IMR-90 (cell line): ENCODE measurements around the gene CLTCL1. TPM values are rescaled to one million over a fixed set of nuclear protein-coding genes. Genes with fewer than 3 reads are reported as not detected.

Source experiments
- ATAC-seq: fragments of 200-7000 bp; cut with Tn5 transposase; 2 replicates; pipeline ENCODE4 v1.9.1; 2020; ENCODE audit warnings: low read depth, mild to moderate bottlenecking, moderate library complexity
- BruUV-seq: library from RNA; stranded (reverse); fragments of 400-500 nt; replicated peaks from 2 replicates; lab custom pipeline; 2021; lab: Mats Ljungman, UMichigan
- CTCF ChIA-PET: fragments of 300-600 bp; formaldehyde crosslinking; extraction: SDS; loops from one replicate; lab custom pipeline; 2021; ENCODE audit warnings: antibody characterized with exemption; lab: Yijun Ruan, JAX
- POLR2A ChIA-PET: fragments of 300-600 bp; sonication (Branson Sonifier 250); formaldehyde crosslinking; loops from one replicate; lab custom pipeline; 2022; ENCODE audit warnings: antibody characterized with exemption; ENCODE audit not compliant: unreplicated experiment; lab: Charles Lee
- DNase-seq: peaks from one replicate; pipeline ENCODE4 v3.0.0; 2013
- H2AFZ ChIP-seq: replicated peaks from 2 replicates; pipeline ENCODE3; 2013; ENCODE audit warnings: low read length, mild to moderate bottlenecking; ENCODE audit not compliant: poor library complexity
- H2AK5ac ChIP-seq: 2 replicates; pipeline ENCODE4 v1.6.1; 2013; ENCODE audit warnings: low read depth, low read length, inconsistent platforms
- H2AK9ac ChIP-seq: replicated peaks from 2 replicates; pipeline ENCODE3; 2013; ENCODE audit warnings: mild to moderate bottlenecking, low read depth, low read length, moderate library complexity; ENCODE audit not compliant: poor library complexity
- H2BK120ac ChIP-seq: 2 replicates; pipeline ENCODE4 v1.6.1; 2013; ENCODE audit warnings: low read depth, low read length, inconsistent platforms
- H2BK15ac ChIP-seq: 3 replicates; pipeline ENCODE4 v1.6.1; 2013; ENCODE audit warnings: low read depth, low read length, inconsistent platforms
- H2BK20ac ChIP-seq: 2 replicates; pipeline ENCODE4 v1.6.1; 2013; ENCODE audit warnings: low read depth, mild to moderate bottlenecking, inconsistent platforms, low read length, moderate library complexity
- H2BK5ac ChIP-seq: 2 replicates; pipeline ENCODE4 v1.6.1; 2013; ENCODE audit warnings: mild to moderate bottlenecking, low read depth, low read length, inconsistent platforms; ENCODE audit not compliant: poor library complexity, severe bottlenecking
- H3K14ac ChIP-seq: replicated peaks from 2 replicates; pipeline ENCODE4 v1.6.1; 2013; ENCODE audit warnings: low read depth, low read length, inconsistent platforms
- H3K18ac ChIP-seq: 2 replicates; pipeline ENCODE4 v1.6.1; 2013; ENCODE audit warnings: low read depth, low read length, control low read depth
- H3K23ac ChIP-seq: 2 replicates; pipeline ENCODE4 v1.6.1; 2013; ENCODE audit warnings: low read depth, low read length, inconsistent platforms
- H3K27ac ChIP-seq: 2 replicates; pipeline ENCODE4 v1.5.1; 2013; ENCODE audit warnings: mild to moderate bottlenecking, control low read depth, low read length; ENCODE audit not compliant: insufficient read depth
- H3K27me3 ChIP-seq: 2 replicates; pipeline ENCODE4 v1.6.1; 2013; ENCODE audit warnings: low read length; ENCODE audit not compliant: control insufficient read depth, insufficient read depth
- H3K36me3 ChIP-seq: 2 replicates; pipeline ENCODE4 v1.6.1; 2013; ENCODE audit warnings: low read length, mixed read lengths; ENCODE audit not compliant: control insufficient read depth, insufficient read depth
- H3K4ac ChIP-seq: 2 replicates; pipeline ENCODE4 v1.6.1; 2013; ENCODE audit warnings: low read depth, low read length, inconsistent platforms
- H3K4me1 ChIP-seq: 2 replicates; pipeline ENCODE4 v1.6.1; 2013; ENCODE audit warnings: low read length, mixed read lengths; ENCODE audit not compliant: control insufficient read depth, insufficient read depth
- H3K4me2 ChIP-seq: 2 replicates; pipeline ENCODE4 v1.6.1; 2013; ENCODE audit warnings: low read depth, mild to moderate bottlenecking, control low read depth, low read length, moderate library complexity
- H3K4me3 ChIP-seq: 2 replicates; pipeline ENCODE4 v1.5.1; 2013; ENCODE audit warnings: low read depth, mild to moderate bottlenecking, control low read depth, low read length, moderate library complexity; ENCODE audit not compliant: insufficient read depth
- H3K56ac ChIP-seq: 2 replicates; pipeline ENCODE4 v1.6.1; 2013; ENCODE audit warnings: low read length, inconsistent platforms; ENCODE audit not compliant: insufficient read depth; ENCODE audit errors: extremely low read depth
- H3K79me1 ChIP-seq, 2 experiments: 2 replicates each; pipeline ENCODE4 v1.6.1; 2013; ENCODE audit warnings: low read length in 2 of 2, inconsistent platforms in 1 of 2, low read depth in 1 of 2
- H3K9ac ChIP-seq: 2 replicates; pipeline ENCODE4 v1.6.1; 2013; ENCODE audit warnings: low read depth, low read length, control low read depth
- H3K9me1 ChIP-seq: 2 replicates; pipeline ENCODE4 v1.6.1; 2013; ENCODE audit warnings: low read length, inconsistent platforms; ENCODE audit not compliant: insufficient read depth
- H3K9me3 ChIP-seq: 2 replicates; pipeline ENCODE4 v1.6.1; 2013; ENCODE audit warnings: low read length; ENCODE audit not compliant: control insufficient read depth, insufficient read depth
- H4K20me1 ChIP-seq: 2 replicates; pipeline ENCODE4 v1.6.1; 2013; ENCODE audit warnings: low read length, inconsistent platforms; ENCODE audit not compliant: insufficient read depth
- H4K5ac ChIP-seq: 2 replicates; pipeline ENCODE4 v1.6.1; 2013; ENCODE audit warnings: mild to moderate bottlenecking, low read depth, low read length, control low read depth
- H4K8ac ChIP-seq, 2 experiments: 2 replicates each; pipeline ENCODE4 v1.6.1; 2013; ENCODE audit warnings: low read depth in 2 of 2, low read length in 2 of 2, control low read depth in 1 of 2, inconsistent platforms in 1 of 2
- H4K91ac ChIP-seq: 2 replicates; pipeline ENCODE4 v1.6.1; 2013; ENCODE audit warnings: low read depth, low read length, inconsistent platforms; ENCODE audit not compliant: insufficient read depth
- MAFK ChIP-seq: IDR thresholded peaks from 2 replicates; pipeline ENCODE4 v1.6.1; 2012; ENCODE audit warnings: low read depth, low read length, improper control_type of control experiment
- MXI1 ChIP-seq: IDR thresholded peaks from 2 replicates; pipeline ENCODE4 v1.6.1; 2012; ENCODE audit warnings: low read depth, mild to moderate bottlenecking, low read length, moderate library complexity, borderline replicate concordance
- WGBS, 2 experiments: methylation state at CpG; one replicate each; pipeline versions ENCODE4 v1.1.5 to v1.1.7; 2013; ENCODE audit warnings: missing lambda C conversion rate in 2 of 2; ENCODE audit not compliant: insufficient read length in 1 of 2; ENCODE audit errors: extremely low coverage in 2 of 2; 5-methylcytosine and 5-hydroxymethylcytosine counted together
- dilution Hi-C: fragments of 300-500 bp; cut with HindIII; formaldehyde crosslinking; loops from one replicate; pipeline ENCODE4 v1.14.3; 2018; ENCODE audit warnings: low sequenced_read_pairs; ENCODE audit not compliant: unreplicated experiment
- in situ Hi-C: fragments of 300-500 bp; cut with MboI; formaldehyde crosslinking; loops from 3 replicates; pipeline ENCODE4 v1.14.3; 2019; ENCODE audit warnings: low sequenced_read_pairs, inconsistent platforms, mixed read lengths
- intact Hi-C: fragments of 100-400 bp; cut with micrococcal nuclease; formaldehyde crosslinking; loops from 2 replicates; pipeline ENCODE4 v1.10.0; 2022
- polyA plus RNA-seq, 3 experiments: library from polyadenylated mRNA; depleted of rRNA; stranded (reverse); fragments of >200 nt; gene quantifications; 2 replicates each; pipeline ENCODE4 v1.2.3, GENCODE V29; 2012; ENCODE audit warnings: low replicate concordance in 1 of 3
- total RNA-seq: library from RNA; depleted of rRNA; stranded (reverse); fragments of >200 nt; gene quantifications from 2 replicates; pipeline ENCODE4 v1.2.3, GENCODE V29; 2012
- TF ChIP-seq, protein P1 (sequence below): fragments of 150-350 bp; IDR thresholded peaks from 2 replicates; pipeline ENCODE4 v1.6.1; 2016; ENCODE audit warnings: low read depth, mild to moderate bottlenecking, low read length, moderate library complexity, borderline replicate concordance

CLTCL1 gene
- total and polyA plus RNA-seq, 2 of the 4 experiments (the other 2 are of a cell fraction), result 6.2 to 8.1 TPM

DNA sequence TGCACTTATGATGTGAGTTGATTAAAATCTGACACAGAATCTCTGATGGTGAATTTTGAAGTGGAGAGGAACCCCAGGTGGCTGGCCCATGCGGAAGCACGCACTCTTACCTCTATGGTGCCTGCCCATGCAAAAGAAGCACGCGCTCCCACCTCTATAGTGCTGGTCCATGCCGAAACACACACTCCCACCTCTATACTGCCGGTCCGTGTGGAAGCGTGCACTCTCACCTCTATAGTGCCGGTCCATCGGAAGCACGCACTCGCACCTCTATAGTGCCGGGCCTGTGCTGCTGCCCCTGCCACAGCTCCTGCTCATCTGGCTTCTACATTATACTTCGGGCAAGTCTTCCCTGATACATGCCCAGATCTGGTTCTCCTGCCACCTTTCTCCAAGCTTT is 76.2 kb downstream of the CLTCL1 start:
- dilution Hi-C loops, result no loop called here
- CTCF ChIA-PET, result no interaction called here

More for the DNA sequence above, 76.2 kb downstream of the CLTCL1 start:
- H4K5ac ChIP-seq, result no peak overlapping the region
- no peaks in the 10 kb centered on the region for H3K27me3 ChIP-seq
- no peak overlapping the region for H2AK5ac ChIP-seq
- H2AFZ ChIP-seq, result no peak overlapping the region
- no peak overlapping the region for H3K9ac ChIP-seq
- 99% methylated on average over 11 of the region's 14 CpGs; no CpG with 5 or more reads in 1 of the 2 experiments for WGBS, 2 experiments
- H3K56ac ChIP-seq, result no peak overlapping the region
- no peak overlapping the region for H3K18ac ChIP-seq
- no peak overlapping the region for H4K91ac ChIP-seq
- ATAC-seq, result no peak
- no peak overlapping the region for H2BK20ac ChIP-seq
- H2BK15ac ChIP-seq, result no peak overlapping the region
- intact Hi-C loops (no loop called here), in situ Hi-C loops (no loop called here)
- H2BK5ac ChIP-seq, result no peak overlapping the region
- no peak overlapping the region for H3K4ac ChIP-seq
- peaks cover 2% of the 10 kb centered on the region; the same call in 1 of the 2 replicates for H3K4me1 ChIP-seq
- no TSS peak for BruUV-seq
- H4K20me1 ChIP-seq, result no peaks in the 10 kb centered on the region
- TF ChIP-seq MAFK (no peak), MXI1 (no peak)
- TF ChIP-seq, protein P1, sequence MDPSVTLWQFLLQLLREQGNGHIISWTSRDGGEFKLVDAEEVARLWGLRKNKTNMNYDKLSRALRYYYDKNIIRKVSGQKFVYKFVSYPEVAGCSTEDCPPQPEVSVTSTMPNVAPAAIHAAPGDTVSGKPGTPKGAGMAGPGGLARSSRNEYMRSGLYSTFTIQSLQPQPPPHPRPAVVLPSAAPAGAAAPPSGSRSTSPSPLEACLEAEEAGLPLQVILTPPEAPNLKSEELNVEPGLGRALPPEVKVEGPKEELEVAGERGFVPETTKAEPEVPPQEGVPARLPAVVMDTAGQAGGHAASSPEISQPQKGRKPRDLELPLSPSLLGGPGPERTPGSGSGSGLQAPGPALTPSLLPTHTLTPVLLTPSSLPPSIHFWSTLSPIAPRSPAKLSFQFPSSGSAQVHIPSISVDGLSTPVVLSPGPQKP, result no peak
- no peaks in the 10 kb centered on the region for H3K9me3 ChIP-seq
- H3K4me3 ChIP-seq, result no peak overlapping the region
- no peak overlapping the region for H3K23ac ChIP-seq
- no peak overlapping the region for H2BK120ac ChIP-seq
- POLR2A ChIA-PET, result no interaction called here
- no peak overlapping the region for H4K8ac ChIP-seq
- H3K79me1 ChIP-seq, result no peaks in the 10 kb centered on the region
- no peak overlapping the region for H3K14ac ChIP-seq
- peaks cover 3% of the 10 kb centered on the region; the same call in 1 of the 2 replicates for H3K36me3 ChIP-seq
- no peak overlapping the region for H3K27ac ChIP-seq
- no peak overlapping the region for H3K4me2 ChIP-seq
- no peak for DNase-seq
- peaks cover 7% of the 10 kb centered on the region; the same call in 1 of the 2 replicates for H3K9me1 ChIP-seq
- no peak overlapping the region for H2AK9ac ChIP-seq
